GM19193 (cell line): ENCODE measurements around the gene NXPE2.

ENCODE experiments used
- POLR2A ChIP-seq: IDR thresholded peaks from 4 replicates; pipeline ENCODE4 v1.6.1; 2011; ENCODE audit not compliant: insufficient read depth, insufficient read length; ENCODE audit errors: extremely low read depth

The NXPE2 gene

GRCh38 chr11:114719562-114719961, 41.2 kb downstream of the NXPE2 start:
- no peak for TF ChIP-seq POLR2A

GRCh38 chr11:114724916-114725524, 46.7 kb downstream of the NXPE2 start:
- TF ChIP-seq POLR2A = no peak

GRCh38 chr11:114725623-114726022, 47.3 kb downstream of the NXPE2 start:
- TF ChIP-seq POLR2A = no peak

- TF ChIP-seq POLR2A = no peak
These were observed 58.5 kb downstream of the NXPE2 start for GRCh38 chr11:114736806-114737205.

GRCh38 chr11:114738954-114739353, 60.6 kb downstream of the NXPE2 start:
- no peak for TF ChIP-seq POLR2A

- TF ChIP-seq POLR2A = no peak
These were observed 66.9 kb downstream of the NXPE2 start for GRCh38 chr11:114745150-114745671.

- no peak for TF ChIP-seq POLR2A
These were observed 67.7 kb downstream of the NXPE2 start for GRCh38 chr11:114746013-114746412.
